Cerebellar nuclear complex (tissue), 1 donor: ENCODE measurements around the gene NPM1.
"Not testable (repeated sequence)": the region's sequence is repeated elsewhere in the genome, so short reads cannot be mapped to it uniquely, and the experiment has no call there.

ENCODE experiments used
- DNase-seq, 2 experiments: peaks; one replicate each; lab custom pipeline; 2025; lab: John Stamatoyannopoulos, UW

The NPM1 gene

GRCh38 chr5:171413153-171413910 is 25.7 kb downstream of the NPM1 start:
- no peak for DNase-seq

- DNase-seq: not testable (repeated sequence)
Observed at GRCh38 chr5:171413993-171414392, 26.3 kb downstream of the NPM1 start.

- DNase-seq: no peak
Observed at GRCh38 chr5:171415115-171415730, 27.6 kb downstream of the NPM1 start.

- DNase-seq: no peak
Observed at GRCh38 chr5:171416160-171417049, 28.8 kb downstream of the NPM1 start.

- DNase-seq: no peak
Observed at GRCh38 chr5:171418316-171418981, 30.8 kb downstream of the NPM1 start.

- no peak for DNase-seq
Observed at GRCh38 chr5:171418982-171419687, 31.5 kb downstream of the NPM1 start, which contains the start of gene FGF18. Gene FGF18, plus strand, starts transcription at chr5:171419647. Its CDS starts 553 bp downstream, at chr5:171420200.

GRCh38 chr5:171419688-171420430 is 32.2 kb downstream of the NPM1 start:
- no peak for DNase-seq

- no peak for DNase-seq
Observed at GRCh38 chr5:171420431-171421241, 33.0 kb downstream of the NPM1 start.

GRCh38 chr5:171421331-171422262 is 33.9 kb downstream of the NPM1 start:
- no peak for DNase-seq

GRCh38 chr5:171422495-171422894 is 34.8 kb downstream of the NPM1 start:
- DNase-seq: no peak

- no peak for DNase-seq
Observed at GRCh38 chr5:171422902-171423663, 35.4 kb downstream of the NPM1 start.

GRCh38 chr5:171424726-171425125 is 37.1 kb downstream of the NPM1 start:
- no peak for DNase-seq

- DNase-seq: no peak
Observed at GRCh38 chr5:171425596-171426244, 38.1 kb downstream of the NPM1 start.

GRCh38 chr5:171426266-171426665 is 38.6 kb downstream of the NPM1 start:
- no peak for DNase-seq

GRCh38 chr5:171426680-171427079 is 39.0 kb downstream of the NPM1 start:
- no peak for DNase-seq

GRCh38 chr5:171427318-171428167 is 39.9 kb downstream of the NPM1 start:
- no peak for DNase-seq
